OCI-LY1 (cell line): ENCODE results near the gene CIAPIN1.

Experiments
- EZH2 ChIP-seq: fragments of 200-600 bp; sonication (generic), shearing (Covaris generic); IDR thresholded peaks from 2 replicates; pipeline ENCODE4 v1.8.0; 2017; ENCODE audit warnings: borderline replicate concordance, mixed run types, mild to moderate bottlenecking, antibody characterized with exemption, low read length, moderate library complexity, mixed read lengths
- TF ChIP-seq, protein P1 (sequence below): fragments of 200-600 bp; sonication (generic), shearing (Covaris generic); IDR thresholded peaks from 2 replicates; pipeline ENCODE4 v1.5.1; 2017; ENCODE audit warnings: mild to moderate bottlenecking, antibody characterized with exemption, low read length, moderate library complexity, mixed read lengths

DNA sequence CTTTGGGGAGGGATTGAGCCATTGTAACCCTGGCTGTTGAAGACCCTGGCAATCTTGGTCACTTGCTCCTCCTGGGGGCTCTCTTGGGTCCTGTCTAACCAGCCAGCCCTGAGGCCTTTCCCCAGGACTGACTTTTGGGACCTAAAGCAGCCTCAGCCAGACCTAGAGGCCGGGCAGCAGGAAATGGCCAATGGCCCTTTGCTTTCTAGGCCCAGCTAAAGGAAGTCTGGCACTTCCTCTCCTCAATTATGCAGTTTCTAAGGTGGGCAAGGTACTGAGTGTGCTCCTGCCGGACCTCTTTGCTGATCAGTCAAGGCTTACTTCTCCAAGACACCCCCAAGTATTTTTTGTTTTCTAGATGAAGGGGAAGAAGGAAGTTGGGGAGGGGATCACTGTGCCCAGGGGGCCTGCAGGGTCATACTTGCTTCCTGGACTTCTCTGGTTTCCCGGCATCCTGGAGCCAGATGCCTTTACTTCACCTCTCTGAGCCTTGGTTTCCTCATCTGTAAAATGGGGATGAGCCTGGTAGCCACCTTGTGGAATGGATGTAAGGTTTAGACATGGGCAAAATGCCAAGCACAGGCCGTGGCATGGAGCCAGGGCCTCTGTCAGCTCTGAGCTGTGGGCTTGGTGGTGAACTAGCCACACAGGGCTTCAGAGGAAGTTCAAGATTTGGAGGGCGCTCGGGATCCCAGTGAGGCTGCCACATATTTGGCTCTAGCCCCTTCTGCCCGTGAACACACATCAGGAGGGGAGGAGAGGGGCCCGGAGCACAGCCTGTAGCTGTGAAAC lies 66.3 kb downstream of the CIAPIN1 start:
- TF ChIP-seq, protein P1, sequence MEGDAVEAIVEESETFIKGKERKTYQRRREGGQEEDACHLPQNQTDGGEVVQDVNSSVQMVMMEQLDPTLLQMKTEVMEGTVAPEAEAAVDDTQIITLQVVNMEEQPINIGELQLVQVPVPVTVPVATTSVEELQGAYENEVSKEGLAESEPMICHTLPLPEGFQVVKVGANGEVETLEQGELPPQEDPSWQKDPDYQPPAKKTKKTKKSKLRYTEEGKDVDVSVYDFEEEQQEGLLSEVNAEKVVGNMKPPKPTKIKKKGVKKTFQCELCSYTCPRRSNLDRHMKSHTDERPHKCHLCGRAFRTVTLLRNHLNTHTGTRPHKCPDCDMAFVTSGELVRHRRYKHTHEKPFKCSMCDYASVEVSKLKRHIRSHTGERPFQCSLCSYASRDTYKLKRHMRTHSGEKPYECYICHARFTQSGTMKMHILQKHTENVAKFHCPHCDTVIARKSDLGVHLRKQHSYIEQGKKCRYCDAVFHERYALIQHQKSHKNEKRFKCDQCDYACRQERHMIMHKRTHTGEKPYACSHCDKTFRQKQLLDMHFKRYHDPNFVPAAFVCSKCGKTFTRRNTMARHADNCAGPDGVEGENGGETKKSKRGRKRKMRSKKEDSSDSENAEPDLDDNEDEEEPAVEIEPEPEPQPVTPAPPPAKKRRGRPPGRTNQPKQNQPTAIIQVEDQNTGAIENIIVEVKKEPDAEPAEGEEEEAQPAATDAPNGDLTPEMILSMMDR = no peak
- no peak for TF ChIP-seq EZH2
